Fibroblast of pulmonary artery (primary cell): Measurements from ENCODE around the gene RAB41.

Experiments used
- DNase-seq: peaks from one replicate; pipeline ENCODE4 v3.0.0-alpha.2; 2010; ENCODE audit warnings: low read depth
- H3K4me3 ChIP-seq: replicated peaks from 2 replicates; pipeline ENCODE4 v1.5.1; 2011; ENCODE audit warnings: low read depth, mild to moderate bottlenecking, control low read depth, low read length, moderate library complexity
- TF ChIP-seq, protein P1 (sequence below): IDR thresholded peaks from 2 replicates; pipeline ENCODE4 v1.5.1; 2011; ENCODE audit warnings: mild to moderate bottlenecking, control low read depth, low read length, inconsistent platforms; ENCODE audit errors: missing control alignments

The RAB41 gene

GRCh38 chrX:70252491-70252890 lies 29.5 kb upstream of the RAB41 start:
- TF ChIP-seq, protein P1, sequence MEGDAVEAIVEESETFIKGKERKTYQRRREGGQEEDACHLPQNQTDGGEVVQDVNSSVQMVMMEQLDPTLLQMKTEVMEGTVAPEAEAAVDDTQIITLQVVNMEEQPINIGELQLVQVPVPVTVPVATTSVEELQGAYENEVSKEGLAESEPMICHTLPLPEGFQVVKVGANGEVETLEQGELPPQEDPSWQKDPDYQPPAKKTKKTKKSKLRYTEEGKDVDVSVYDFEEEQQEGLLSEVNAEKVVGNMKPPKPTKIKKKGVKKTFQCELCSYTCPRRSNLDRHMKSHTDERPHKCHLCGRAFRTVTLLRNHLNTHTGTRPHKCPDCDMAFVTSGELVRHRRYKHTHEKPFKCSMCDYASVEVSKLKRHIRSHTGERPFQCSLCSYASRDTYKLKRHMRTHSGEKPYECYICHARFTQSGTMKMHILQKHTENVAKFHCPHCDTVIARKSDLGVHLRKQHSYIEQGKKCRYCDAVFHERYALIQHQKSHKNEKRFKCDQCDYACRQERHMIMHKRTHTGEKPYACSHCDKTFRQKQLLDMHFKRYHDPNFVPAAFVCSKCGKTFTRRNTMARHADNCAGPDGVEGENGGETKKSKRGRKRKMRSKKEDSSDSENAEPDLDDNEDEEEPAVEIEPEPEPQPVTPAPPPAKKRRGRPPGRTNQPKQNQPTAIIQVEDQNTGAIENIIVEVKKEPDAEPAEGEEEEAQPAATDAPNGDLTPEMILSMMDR, result no peak
- no peak for DNase-seq
- H3K4me3 ChIP-seq, result no peak overlapping the region

GRCh38 chrX:70253377-70254062 lies 28.5 kb upstream of the RAB41 start:
- H3K4me3 ChIP-seq, result no peak overlapping the region
- DNase-seq, result no peak
- TF ChIP-seq, protein P1, result no peak

DNA sequence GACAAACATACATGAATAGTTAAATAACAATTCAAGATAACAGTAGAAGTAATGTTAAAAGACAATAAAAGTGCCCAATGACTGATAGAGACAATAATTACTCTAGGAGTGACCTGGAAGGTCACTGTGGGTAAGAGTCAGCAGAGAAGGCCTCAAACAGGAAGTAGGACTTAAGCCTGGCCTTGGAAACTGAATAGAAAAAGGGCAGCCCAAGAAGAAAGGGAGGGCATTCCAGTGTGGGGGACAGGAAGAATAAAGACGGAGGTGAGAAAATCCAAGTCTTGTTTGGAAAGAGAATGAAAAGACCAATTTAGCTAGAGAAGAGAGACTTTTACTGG lies 27.9 kb upstream of the RAB41 start:
- H3K4me3 ChIP-seq, result no peak overlapping the region
- DNase-seq, result no peak
- TF ChIP-seq, protein P1, result no peak

DNA sequence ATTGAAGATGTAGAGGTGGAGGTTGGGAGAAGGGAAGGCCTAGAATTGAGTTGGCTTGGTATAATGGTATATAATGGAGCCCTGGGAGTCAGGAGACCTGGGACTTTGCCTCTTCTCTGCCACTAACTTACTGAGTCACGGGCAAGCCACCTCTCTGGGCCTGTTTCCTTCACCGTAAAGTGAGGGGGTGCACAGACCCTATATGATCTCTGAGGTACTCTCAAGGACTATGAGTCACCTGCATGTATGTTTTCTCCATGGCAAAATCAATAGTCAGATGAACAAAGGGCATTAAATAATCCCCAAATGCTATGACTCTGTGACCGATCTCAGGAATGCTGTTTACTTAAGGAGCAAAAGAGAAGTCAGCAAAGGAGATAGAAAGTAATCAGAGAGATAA lies 27.1 kb upstream of the RAB41 start:
- no peak overlapping the region for H3K4me3 ChIP-seq
- TF ChIP-seq, protein P1, result no peak
- no peak for DNase-seq

DNA sequence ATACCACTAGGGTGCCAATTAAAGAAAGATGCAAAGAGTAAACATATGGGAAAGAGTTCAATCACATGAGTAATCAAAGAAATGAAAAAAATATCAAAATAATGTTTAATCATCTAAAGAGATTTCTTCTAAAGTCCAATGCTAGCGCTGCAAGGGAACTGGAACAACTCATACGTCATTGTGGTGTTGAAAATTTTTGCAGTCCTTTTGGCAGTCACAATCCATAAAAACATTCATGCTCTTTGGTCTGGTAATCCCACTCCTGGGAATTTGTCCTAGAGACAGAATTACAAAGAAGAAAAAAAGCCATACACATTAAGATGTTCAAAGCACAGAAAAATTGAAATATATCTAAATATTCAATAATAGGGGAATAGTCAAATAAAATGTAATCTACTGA lies 26.5 kb upstream of the RAB41 start:
- no peak for DNase-seq
- TF ChIP-seq, protein P1, result no peak
- H3K4me3 ChIP-seq, result no peak overlapping the region

DNA sequence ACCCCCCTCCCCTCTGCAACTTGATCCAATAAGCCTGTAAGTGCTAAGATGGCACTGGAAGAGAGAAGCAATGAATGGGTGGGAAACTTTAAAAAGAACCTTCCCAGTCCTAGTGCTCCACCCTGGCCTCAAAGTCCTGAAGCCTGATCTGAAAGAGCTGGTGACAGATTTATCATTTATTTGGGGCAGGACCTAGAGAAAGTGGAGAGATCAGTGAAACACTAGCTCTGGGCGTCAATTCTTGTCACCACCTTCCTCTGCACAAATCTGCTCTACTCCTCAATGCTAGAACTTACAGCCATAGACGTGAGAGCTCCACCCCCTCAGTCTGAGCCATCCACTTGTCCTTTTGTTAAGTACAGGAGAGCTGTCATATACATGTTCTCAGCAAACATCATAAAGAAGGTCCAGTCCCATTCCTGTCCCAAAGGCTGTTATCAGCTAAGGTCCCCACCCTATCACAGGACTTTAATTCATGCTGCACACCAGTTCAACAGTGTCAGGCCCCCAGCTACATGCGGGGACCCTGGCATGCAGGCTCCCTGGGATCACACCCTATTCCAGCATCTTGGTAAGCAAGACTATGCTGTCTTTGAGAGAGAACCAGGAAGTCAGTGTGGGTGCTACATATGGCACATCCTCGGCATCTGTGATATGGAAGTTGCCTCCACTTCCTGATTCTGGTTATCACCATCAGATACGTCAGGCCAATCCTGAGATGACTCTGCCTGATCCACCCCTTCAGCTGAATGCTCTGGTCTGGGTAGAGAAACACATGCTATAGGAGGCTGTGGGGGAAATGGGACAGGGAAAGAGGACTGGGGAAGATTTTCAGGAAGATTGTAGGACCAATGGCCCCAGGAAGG lies 24.3 kb upstream of the RAB41 start:
- H3K4me3 ChIP-seq, result no peak overlapping the region
- DNase-seq, result no peak
- TF ChIP-seq, protein P1, result no peak

DNA sequence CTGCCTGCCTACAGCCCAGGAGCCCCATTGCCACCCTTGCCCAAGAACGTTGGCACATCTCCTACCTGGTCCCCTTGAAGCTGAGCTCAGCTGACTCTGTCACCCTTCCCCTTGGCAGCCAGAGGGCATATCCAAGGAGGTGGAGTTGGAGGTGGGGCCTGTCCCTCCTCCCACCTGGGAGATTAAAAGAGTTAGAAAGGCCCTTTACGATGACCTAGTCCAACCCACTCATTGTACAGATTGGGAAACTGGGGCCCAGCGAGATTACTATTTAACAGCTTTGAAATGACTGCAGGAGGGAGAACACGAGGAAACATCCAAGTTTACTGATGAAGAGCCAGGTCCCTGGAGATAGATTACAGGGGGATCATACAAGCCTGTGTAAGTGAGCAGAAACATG lies 21.9 kb upstream of the RAB41 start, which contains the start of gene P2RY4:
TSS of gene P2RY4 (minus strand) at position 101 of the 400 bp plus-strand sequence. CDS start 580 bp downstream, outside the sequence.
- no peak within 1 kb of the TSS for H3K4me3 ChIP-seq
- TF ChIP-seq, protein P1, result no peak
- no peak for DNase-seq
